MCF 10A (cell line): Measurements from ENCODE around the gene SIDT1. TPM values are rescaled to one million over a fixed set of nuclear protein-coding genes. Genes with fewer than 3 reads are reported as not detected.

Experiments
- BruUV-seq: library from RNA; stranded (reverse); fragments of 400-500 nt; replicated peaks from 2 replicates; lab custom pipeline; 2021; lab: Mats Ljungman, UMichigan
- CTCF ChIA-PET: fragments of 300-600 bp; sonication (Branson Sonifier 250); formaldehyde crosslinking; extraction: SDS; loops from one replicate; lab custom pipeline; 2021; ENCODE audit warnings: antibody characterized with exemption, inconsistent platforms; lab: Yijun Ruan, JAX
- POLR2A ChIA-PET: fragments of 300-600, 350-650 bp; sonication (Branson Sonifier 250); formaldehyde crosslinking; extraction: SDS; loops from one replicate; lab custom pipeline; 2020; ENCODE audit warnings: antibody characterized with exemption, inconsistent platforms; lab: Yijun Ruan, JAX
- DNase-seq: peaks from one replicate; pipeline ENCODE4 v3.0.0-alpha.2; 2018; ENCODE audit not compliant: unreplicated experiment
- H3K27ac Mint-ChIP-seq: one replicate; pipeline ENCODE4 v1.8.0; 2022; ENCODE audit warnings: mild to moderate bottlenecking, low read depth, mixed read lengths; ENCODE audit not compliant: unreplicated experiment
- H3K27me3 Mint-ChIP-seq: one replicate; pipeline ENCODE4 v1.8.0; 2022; ENCODE audit warnings: mixed read lengths; ENCODE audit not compliant: insufficient read depth, unreplicated experiment
- H3K36me3 Mint-ChIP-seq: one replicate; pipeline ENCODE4 v1.8.0; 2022; ENCODE audit warnings: mild to moderate bottlenecking, moderate library complexity, mixed read lengths; ENCODE audit not compliant: insufficient read depth, unreplicated experiment
- H3K4me1 Mint-ChIP-seq: one replicate; pipeline ENCODE4 v1.8.0; 2022; ENCODE audit warnings: mixed read lengths; ENCODE audit not compliant: insufficient read depth, unreplicated experiment
- H3K4me3 Mint-ChIP-seq: one replicate; pipeline ENCODE4 v1.8.0; 2022; ENCODE audit warnings: mild to moderate bottlenecking, moderate library complexity, mixed read lengths; ENCODE audit not compliant: unreplicated experiment
- H3K9me3 Mint-ChIP-seq: one replicate; pipeline ENCODE4 v1.8.0; 2022; ENCODE audit warnings: mixed read lengths; ENCODE audit not compliant: unreplicated experiment
- CTCF ChIP-seq: fragments of 200-600 bp; IDR thresholded peaks from one replicate; pipeline ENCODE4 v1.8.0; 2022; ENCODE audit warnings: antibody characterized with exemption, mild to moderate bottlenecking; ENCODE audit not compliant: unreplicated experiment
- intact Hi-C: fragments of 100-400 bp; cut with micrococcal nuclease; formaldehyde crosslinking; loops from 2 replicates; pipeline ENCODE4 v1.14.1; 2022
- total RNA-seq: library from RNA; stranded (reverse); gene quantifications from 2 replicates; pipeline ENCODE4 v1.2.3, GENCODE V29; 2022

Gene SIDT1
- total RNA-seq, 1 experiment from 2014 or later: 0.28 TPM

GRCh38 chr3:113590983-113591382 lies 58.6 kb downstream of the SIDT1 start:
- Mint-ChIP-seq H3K4me3 (no peak overlapping the region), H3K4me1 (no peaks in the 10 kb centered on the region), H3K27ac (no peak overlapping the region), H3K36me3 (no peaks in the 10 kb centered on the region), H3K9me3 (no peaks in the 10 kb centered on the region), H3K27me3 (no peaks in the 10 kb centered on the region)
- TF ChIP-seq CTCF: no peak
- BruUV-seq: no TSS peak
- DNase-seq: no peak
- CTCF ChIA-PET: no interaction called here
- POLR2A ChIA-PET: no interaction called here
- intact Hi-C loops: no loop called here

GRCh38 chr3:113594066-113594465 lies 61.7 kb downstream of the SIDT1 start:
- POLR2A ChIA-PET: no interaction called here
- no peak for DNase-seq
- Mint-ChIP-seq H3K9me3 (no peaks in the 10 kb centered on the region), H3K27ac (no peak overlapping the region), H3K27me3 (no peaks in the 10 kb centered on the region), H3K4me1 (no peaks in the 10 kb centered on the region), H3K4me3 (no peak overlapping the region), H3K36me3 (no peaks in the 10 kb centered on the region)
- intact Hi-C loops: no loop called here
- CTCF ChIA-PET: interaction anchor here (0.6 to 1.9 kb wide), 2 partner anchors 17 to 543 kb away, joined by 4 to 7 read pairs; no protein-coding TSS in a partner anchor
- no TSS peak for BruUV-seq
- no peak for TF ChIP-seq CTCF

DNA sequence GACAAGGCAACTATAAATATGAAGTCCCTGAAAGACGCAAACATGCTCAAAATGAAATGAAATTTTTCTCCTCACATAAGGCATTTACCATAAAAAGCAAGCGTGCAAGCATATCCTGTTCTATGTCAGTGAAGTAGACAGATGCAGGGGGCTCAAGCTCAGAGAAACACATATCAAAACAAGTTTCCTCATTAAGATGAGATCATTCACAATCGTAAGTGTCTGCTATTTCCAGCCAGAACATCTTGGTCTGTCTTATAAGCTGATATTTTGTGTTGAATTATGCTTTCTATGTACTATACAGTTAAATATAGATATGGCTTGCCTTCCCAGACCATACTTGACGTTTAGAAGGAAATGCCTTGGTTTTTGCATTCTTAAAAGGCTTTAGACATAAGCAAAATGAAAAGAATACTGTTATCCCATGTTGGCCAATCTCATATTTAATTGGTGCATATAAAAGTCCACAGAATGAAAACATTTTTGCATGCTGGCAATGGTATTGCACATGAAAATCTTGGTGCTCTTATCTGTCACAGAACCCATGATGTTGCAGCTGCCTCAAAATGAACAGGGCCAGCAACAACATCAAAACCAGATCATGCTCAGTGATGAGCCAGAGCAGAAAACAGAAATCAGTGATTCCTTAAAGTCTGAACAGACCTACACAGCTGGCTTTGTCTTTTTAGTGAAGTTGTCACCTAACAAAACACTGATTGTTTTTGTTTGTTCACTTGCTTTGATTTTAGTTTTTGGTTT lies 65.4 kb downstream of the SIDT1 start:
- Mint-ChIP-seq H3K36me3 (no peaks in the 10 kb centered on the region), H3K9me3 (no peaks in the 10 kb centered on the region), H3K27ac (no peak overlapping the region), H3K4me3 (no peak overlapping the region), H3K4me1 (no peaks in the 10 kb centered on the region), H3K27me3 (no peaks in the 10 kb centered on the region)
- no TSS peak for BruUV-seq
- intact Hi-C loops: no loop called here
- POLR2A ChIA-PET: no interaction called here
- no peak for TF ChIP-seq CTCF
- CTCF ChIA-PET: interaction anchor here (0.5 to 0.7 kb wide), 2 partner anchors 20 to 102 kb away, joined by 3 read pairs; no protein-coding TSS in a partner anchor
- DNase-seq: no peak

GRCh38 chr3:113600418-113601182 lies 68.2 kb downstream of the SIDT1 start:
- no peaks in the 10 kb centered on the region for H3K27me3 Mint-ChIP-seq
- BruUV-seq: no TSS peak
- H3K4me3 Mint-ChIP-seq: no peak overlapping the region
- no peak for DNase-seq
- ChIA-PET CTCF (interaction anchor here (1.1 to 1.4 kb wide), 3 partner anchors 22 to 107 kb away, joined by 3 to 4 read pairs (median 4); no protein-coding TSS in a partner anchor), POLR2A (no interaction called here)
- no peaks in the 10 kb centered on the region for H3K9me3 Mint-ChIP-seq
- no peaks in the 10 kb centered on the region for H3K4me1 Mint-ChIP-seq
- no peak overlapping the region for H3K27ac Mint-ChIP-seq
- no peaks in the 10 kb centered on the region for H3K36me3 Mint-ChIP-seq
- TF ChIP-seq CTCF: no peak
- intact Hi-C loops: no loop called here
